HG03060 (cell line): ENCODE measurements around the gene CDK2.
"Not testable (repeated sequence)": the region's sequence is repeated elsewhere in the genome, so short reads cannot be mapped to it uniquely, and the experiment has no call there.

Experiments
- ATAC-seq: cut with Tn5 transposase; IDR thresholded peaks from one replicate; pipeline ENCODE4 v1.9.1; 2021; ENCODE audit warnings: low read depth, moderate number of reproducible peaks; ENCODE audit not compliant: unreplicated experiment

Gene CDK2

DNA sequence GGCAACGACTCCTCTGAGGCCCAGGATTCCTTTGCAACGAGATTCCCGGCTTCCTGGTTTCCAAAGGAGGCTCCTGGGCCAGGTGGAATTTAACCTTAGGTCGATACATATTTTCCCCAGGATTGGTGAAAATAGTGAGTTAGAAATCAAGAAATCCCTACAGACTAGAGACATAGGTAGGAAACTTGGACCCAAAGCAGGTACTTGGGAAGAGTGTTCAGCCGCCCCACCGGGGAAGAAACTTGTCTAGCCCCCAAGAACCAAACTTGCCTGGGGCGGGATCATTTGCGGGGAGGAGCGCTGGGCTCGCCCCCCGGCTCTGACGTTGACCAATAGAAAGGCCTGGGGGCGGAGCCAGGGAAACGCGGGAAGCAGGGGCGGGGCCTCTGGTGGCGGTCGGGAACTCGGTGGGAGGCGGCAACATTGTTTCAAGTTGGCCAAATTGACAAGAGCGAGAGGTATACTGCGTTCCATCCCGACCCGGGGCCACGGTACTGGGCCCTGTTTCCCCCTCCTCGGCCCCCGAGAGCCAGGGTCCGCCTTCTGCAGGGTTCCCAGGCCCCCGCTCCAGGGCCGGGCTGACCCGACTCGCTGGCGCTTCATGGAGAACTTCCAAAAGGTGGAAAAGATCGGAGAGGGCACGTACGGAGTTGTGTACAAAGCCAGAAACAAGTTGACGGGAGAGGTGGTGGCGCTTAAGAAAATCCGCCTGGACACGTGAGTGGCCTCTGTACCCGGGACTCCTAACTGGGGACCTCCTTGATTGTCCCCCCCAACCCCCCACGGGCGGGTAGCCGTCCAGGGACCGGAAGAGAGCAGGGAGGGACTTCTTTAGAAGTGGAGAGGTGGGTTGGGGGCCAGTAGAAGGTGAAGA, at the start of gene CDK2:
Gene CDK2, plus strand, starts transcription at position 423 of the 874 bp plus-strand sequence. Its CDS starts 179 bp downstream, at position 602.
- ATAC-seq: peak; percentile 61

- ATAC-seq: not testable (repeated sequence)
Observed at GRCh38 chr12:55919032-55919431, 47.6 kb upstream of the CDK2 start.

GRCh38 chr12:55922126-55922525, 44.5 kb upstream of the CDK2 start:
- no peak for ATAC-seq

DNA sequence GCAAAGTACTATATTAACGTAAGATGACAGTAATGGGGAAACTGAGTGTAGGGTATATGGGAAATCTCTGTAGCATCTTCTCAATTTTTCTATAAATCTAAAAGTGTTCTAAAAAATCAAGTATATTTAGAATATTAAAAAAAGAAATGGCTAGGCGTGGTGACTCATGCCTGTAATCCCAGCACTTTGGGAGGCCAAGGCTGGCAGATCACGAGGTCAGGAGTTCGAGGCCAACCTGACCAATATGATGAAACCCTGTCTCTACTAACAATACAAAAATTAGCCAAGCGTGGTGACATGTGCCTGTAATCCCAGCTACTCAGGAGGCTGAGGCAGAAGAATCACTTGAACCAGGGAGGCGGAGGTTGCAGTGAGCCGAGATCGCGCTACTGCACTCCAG, 43.0 kb upstream of the CDK2 start:
- ATAC-seq: not testable (repeated sequence)

DNA sequence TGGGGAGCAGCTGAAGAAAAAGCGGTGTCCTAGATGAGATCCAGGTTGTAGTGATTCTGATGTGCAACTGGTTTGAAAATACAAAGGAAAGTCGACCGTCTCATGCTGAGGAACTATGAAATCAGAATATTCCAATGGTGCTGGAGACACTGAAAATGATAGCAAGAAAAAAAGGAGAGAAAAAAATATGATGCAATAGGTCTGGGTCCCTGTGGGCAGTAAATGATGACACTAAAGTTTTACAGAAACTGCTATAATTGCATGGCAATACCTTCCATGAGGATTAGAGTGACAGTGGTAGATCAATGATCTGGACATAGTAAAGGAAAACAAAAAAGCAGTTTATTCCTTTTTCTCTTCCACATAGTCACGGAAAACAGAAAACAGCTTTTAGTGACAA, 41.3 kb upstream of the CDK2 start:
- ATAC-seq: no peak

DNA sequence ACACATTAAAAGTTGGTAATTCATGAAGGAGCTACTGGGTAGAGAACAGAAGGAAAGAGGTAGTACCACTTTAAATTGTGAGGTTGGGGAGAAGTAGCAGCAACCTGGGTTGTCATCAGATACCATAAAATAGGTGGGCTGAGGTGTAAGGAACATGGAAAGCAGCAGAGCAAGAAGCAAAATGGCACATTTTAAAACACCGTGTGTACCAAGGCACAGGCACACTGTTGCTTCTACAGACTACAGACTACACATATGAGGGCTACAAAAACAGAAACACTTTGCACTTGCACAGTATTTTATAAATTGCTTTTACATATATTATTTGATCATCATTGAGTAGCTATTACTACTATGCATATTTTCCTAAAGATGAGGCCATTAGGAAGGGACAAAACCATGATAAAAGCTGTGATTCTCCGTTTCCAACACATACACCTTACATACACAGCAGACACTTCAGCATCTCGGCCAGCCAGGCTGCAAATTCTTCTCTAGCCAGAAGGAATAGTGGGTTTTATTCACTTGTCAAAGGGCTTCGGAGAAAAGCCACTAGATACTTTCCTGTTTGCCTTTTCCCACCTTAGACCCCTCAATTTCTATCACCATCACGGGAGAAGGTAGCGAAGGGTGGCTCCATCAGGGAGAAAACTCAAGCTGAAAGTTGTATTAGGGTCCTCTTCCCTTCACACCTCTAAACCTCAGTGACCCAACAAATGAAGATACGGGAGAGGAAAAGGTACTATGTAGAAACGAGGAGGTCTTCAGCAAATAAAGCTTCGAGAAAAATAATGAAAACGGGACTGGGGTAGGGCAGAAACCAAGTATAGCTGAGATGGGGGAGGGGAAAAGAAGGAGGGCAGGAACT, 40.5 kb upstream of the CDK2 start:
- ATAC-seq: no peak

DNA sequence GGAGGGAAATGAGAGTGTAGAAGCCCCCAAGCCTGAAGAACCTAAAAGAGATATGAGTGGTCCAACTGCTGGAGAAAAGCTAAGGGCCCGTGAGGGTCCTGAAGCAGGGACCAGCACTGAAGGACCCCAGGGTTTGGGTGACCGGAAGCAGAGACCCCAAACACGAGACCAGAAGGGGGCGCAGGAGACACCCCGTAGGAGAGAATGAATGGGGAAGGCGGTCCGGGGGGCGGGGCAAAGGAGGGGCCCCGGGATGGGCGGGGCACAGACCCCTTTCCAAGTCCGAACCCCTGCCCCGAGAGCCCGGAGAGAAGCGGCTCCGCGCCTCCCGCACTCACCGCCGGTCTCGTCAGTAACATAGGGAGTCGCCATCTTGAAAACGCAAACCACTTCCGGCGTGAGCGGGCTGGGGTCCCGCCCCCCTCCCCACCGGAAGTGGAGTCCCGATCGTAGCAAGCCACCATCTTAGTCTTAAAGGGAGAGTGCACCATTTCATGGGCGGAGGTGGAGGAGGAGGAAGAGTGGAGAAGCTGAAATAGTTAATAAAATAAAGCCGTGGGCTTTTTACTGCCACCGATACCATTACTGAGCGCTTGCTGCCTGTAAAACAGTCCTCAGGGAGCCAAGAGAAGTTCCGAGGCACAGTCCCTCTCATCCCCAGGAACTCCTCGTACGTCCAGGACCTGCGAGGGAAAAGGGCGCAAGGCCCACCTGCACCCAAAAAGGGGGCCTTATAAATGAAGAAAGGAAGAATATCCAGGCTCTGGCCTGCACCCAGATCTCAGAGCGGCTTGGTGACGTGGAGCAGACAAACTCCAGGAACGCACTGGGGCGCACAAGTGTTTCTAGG, 39.7 kb upstream of the CDK2 start:
- no peak for ATAC-seq

GRCh38 chr12:55927588-55928502, 38.8 kb upstream of the CDK2 start, which contains the start of gene PYM1:
PYM1 (minus strand) TSS chr12:55927894; CDS start chr12:55927761, 133 bp downstream.
- ATAC-seq: peak; percentile 36

DNA sequence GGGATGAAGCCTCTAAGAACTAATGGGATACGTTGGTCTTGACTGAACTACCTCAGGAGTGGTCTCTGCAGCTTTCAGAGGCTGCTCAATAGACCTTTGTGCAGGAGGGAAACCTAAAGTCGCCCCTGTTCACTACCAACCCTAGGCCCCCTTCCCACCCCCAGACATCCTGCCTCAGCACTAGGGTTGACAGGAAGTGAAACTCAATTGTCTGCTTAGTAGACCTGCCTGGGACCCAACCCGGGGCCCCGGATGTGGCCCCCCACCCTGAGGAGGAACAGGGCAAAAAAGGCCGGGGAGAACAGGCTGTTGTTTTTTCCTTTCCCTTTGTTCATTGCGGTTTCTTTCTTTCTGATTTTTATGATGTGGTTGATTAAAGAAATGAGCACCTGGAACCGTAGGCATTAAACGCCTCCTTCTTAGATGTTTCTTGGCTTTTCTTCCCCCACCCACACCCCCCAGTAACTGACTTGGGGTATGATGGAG, 37.3 kb upstream of the CDK2 start:
- no peak for ATAC-seq

GRCh38 chr12:55930771-55931316, 35.8 kb upstream of the CDK2 start, which contains the start of gene DGKA:
DGKA (plus strand) TSS chr12:55931162; CDS start chr12:55936504, 5,342 bp downstream.
- ATAC-seq: no peak

- ATAC-seq: no peak
Observed at GRCh38 chr12:55931317-55931779, 35.3 kb upstream of the CDK2 start.

GRCh38 chr12:55931780-55932550, 34.7 kb upstream of the CDK2 start:
- no peak for ATAC-seq

- ATAC-seq: no peak
Observed at GRCh38 chr12:55932551-55932910, 34.1 kb upstream of the CDK2 start.

GRCh38 chr12:55933169-55933798, 33.3 kb upstream of the CDK2 start:
- no peak for ATAC-seq

- no peak for ATAC-seq
Observed at GRCh38 chr12:55933799-55934742, 32.6 kb upstream of the CDK2 start.

DNA sequence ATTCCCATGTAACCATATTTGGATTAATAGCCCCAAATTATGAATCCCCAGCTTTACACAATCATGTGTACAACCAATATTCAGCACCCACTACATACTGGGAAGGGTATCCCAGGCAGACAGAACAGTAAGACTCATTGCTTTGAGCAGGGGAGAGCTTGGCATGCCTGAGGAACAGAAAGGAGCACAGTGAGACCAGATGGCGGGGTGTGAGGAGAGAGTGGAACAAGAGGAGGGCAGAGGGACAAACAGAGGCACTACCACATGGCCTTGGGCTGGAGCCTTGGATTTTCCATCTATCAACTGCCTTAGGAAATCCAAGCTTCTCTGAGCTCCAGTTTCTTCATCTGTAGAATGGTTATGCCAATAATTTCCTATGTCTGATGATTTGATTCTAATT, 31.9 kb upstream of the CDK2 start:
- ATAC-seq: no peak
